ENCODE data around the gene ANXA6.

The ANXA6 gene

DNA sequence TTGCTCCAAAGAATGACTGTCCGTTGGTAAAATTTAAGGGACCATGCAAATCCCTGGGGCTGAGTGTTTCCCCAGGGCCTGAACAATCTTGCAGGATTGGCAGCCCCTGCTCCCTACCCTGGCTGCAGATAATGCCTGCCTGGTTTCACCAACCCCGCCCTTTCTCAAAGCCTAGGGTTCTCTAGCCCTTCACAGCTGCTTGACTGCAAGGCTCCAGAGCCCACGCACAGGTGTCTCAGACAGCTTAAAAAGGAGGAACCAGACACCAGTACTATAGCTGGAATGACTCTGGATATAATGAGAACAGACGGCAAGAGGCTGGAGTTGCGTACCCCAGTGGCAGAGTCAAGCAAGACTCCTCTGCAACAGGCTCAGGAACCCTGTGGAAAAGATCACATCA is 51.5 kb downstream of the ANXA6 start:
- H3K4me3 ChIP-seq: no peak overlapping the region
- TF ChIP-seq, protein P1, sequence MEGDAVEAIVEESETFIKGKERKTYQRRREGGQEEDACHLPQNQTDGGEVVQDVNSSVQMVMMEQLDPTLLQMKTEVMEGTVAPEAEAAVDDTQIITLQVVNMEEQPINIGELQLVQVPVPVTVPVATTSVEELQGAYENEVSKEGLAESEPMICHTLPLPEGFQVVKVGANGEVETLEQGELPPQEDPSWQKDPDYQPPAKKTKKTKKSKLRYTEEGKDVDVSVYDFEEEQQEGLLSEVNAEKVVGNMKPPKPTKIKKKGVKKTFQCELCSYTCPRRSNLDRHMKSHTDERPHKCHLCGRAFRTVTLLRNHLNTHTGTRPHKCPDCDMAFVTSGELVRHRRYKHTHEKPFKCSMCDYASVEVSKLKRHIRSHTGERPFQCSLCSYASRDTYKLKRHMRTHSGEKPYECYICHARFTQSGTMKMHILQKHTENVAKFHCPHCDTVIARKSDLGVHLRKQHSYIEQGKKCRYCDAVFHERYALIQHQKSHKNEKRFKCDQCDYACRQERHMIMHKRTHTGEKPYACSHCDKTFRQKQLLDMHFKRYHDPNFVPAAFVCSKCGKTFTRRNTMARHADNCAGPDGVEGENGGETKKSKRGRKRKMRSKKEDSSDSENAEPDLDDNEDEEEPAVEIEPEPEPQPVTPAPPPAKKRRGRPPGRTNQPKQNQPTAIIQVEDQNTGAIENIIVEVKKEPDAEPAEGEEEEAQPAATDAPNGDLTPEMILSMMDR (IDR thresholded peaks at IDR 0.05): no peak
- DNase-seq (ENCODE audit: low spot score): no peak
- H3K27ac ChIP-seq: no peak overlapping the region

DNA sequence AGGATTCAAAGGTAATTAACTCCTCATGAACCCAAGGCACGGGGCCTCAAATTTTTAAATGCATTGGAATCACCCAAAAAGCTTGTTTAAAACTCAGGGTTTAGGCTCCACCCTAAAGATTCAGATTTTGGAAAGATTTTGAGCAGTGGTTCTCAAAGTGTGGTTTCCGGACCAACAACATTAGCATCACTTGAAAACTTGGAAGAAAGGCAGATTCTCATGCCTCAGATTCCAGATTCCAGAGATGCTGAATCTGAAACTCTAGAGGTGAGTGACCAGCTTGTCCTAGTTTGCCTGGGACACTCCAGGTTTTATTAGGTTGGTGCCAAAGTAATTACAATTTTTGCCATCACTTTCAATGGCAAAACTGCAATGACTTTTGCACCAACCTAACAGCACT is 52.0 kb downstream of the ANXA6 start:
- DNase-seq (ENCODE audit: low spot score): no peak
- Histone ChIP-seq H3K27ac (no peak overlapping the region), H3K4me3 (no peak overlapping the region)
- TF ChIP-seq, protein P1 (IDR thresholded peaks at IDR 0.05): no peak

DNA sequence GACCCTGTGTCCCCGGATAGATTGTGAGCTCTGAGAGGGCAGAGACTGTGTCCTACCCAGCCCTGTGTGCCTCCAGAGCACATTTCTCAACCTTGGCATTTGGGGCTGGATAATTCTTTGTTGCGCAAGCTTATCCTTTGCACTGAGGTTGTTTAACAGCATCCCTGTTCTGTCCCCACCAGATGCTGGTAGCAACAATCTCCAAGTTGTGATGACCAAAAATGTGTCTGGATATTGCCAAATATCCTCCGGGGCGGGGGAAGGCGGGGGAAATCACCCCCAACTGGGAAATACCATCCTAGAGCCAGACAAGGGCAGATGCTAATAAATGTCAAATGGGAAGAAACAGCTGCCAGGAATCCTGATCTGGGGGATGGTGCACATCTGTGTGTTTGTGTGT is 52.8 kb downstream of the ANXA6 start:
- TF ChIP-seq, protein P1 (IDR thresholded peaks at IDR 0.05): no peak
- DNase-seq (ENCODE audit: low spot score): no peak
- Histone ChIP-seq H3K27ac (peak overlapping the region; percentile 9 to 68), H3K4me3 (no peak overlapping the region)

DNA sequence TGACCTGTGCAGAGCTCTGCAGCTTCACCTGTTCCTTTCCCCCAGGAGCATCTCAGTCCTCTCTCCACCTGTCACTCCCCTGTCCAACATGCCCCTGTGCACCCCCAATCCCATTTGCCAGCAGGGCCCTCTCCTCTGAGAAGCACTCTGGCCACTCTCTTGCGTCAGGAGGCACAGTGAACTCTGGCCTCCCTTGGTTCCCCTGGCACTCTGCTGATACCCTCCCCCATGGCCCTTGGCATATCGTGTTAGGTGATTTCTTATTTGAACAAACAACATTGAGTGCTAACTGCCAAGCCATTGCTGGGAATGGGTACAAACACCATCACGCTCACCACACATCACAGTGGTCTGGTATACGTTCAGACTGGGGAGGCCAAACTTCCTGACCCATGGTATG is 55.8 kb downstream of the ANXA6 start:
- TF ChIP-seq, protein P1 (IDR thresholded peaks at IDR 0.05): no peak
- Histone ChIP-seq H3K4me3 (no peak overlapping the region), H3K27ac (peak overlapping the region in 1 of 2 donors; percentile 60)
- no peak for DNase-seq (ENCODE audit: low spot score)

DNA sequence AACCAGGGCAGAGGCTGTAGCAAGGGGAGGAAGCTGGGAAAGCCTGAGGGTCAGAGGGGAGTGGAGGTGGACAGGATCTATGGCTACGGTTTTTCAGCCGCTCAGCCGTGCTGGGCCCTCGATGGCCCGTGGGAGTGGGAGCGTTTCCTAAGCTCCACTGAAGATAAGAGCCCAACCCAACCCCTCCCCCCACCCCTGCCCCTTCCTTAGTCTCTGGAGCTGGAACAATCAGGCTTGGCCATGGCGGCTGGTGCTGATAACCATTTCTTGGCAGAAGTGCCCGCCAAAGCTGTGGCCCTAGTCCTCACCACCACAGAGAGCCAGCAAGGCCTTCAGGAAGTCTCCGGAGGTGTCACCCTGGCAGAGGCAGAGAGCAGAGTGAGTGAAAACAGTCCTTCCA is 56.4 kb downstream of the ANXA6 start:
- DNase-seq (ENCODE audit: low spot score): no peak
- H3K4me3 ChIP-seq: no peak overlapping the region
- TF ChIP-seq, protein P1 (IDR thresholded peaks at IDR 0.05): no peak
- H3K27ac ChIP-seq: peak overlapping the region in 1 of 2 donors; percentile 60

DNA sequence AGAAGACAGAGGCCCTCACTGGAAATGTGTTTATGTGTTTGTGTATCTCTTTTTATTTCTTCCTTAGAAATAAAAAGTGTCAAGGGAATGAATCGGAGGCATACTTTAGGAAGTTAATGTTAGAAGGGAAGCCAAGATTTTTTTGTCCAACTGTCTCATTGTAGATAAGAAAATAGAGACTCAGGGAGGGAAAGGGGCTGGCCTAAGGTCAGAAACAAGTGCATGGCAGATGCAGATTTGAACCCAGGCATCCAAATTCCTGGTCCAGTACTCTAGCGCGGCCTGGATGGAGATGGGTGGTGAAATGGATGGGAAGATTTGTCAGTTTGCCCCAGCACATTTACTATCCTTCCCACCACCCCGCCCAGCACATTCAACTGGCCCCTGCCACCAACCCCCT is 56.9 kb downstream of the ANXA6 start:
- DNase-seq (ENCODE audit: low spot score): no peak
- no peak overlapping the region for H3K4me3 ChIP-seq
- peak overlapping the region in 1 of 2 donors; percentile 60 for H3K27ac ChIP-seq
- TF ChIP-seq, protein P1 (IDR thresholded peaks at IDR 0.05): no peak

DNA sequence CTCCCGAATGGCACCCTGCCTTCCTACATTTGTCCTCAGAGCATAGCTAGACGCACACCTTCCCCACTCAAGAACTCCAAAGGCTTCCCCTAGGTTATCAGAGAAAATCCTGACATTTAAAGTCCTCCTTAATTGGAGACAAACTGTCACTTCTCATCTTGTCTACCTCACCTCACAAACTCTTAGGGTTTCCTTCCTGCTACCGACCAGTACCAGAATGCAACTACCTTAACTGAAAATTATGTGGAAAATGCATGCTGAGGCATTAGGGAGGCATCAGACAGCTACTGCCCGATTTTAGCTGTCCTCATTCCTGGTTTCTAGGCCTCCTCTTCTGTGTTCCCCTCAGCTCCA is 58.8 kb downstream of the ANXA6 start:
- Histone ChIP-seq H3K27ac (no peak overlapping the region), H3K4me3 (no peak overlapping the region)
- TF ChIP-seq, protein P1 (IDR thresholded peaks at IDR 0.05): no peak
- no peak for DNase-seq (ENCODE audit: low spot score)

Measured in coronary artery (tissue), 2 donors.